Gastrocnemius medialis (tissue), 4 donors: Measurements from ENCODE around the gene BLCAP.

Experiments
- POLR2A ChIP-seq, 2 donors: fragments of 450-650 bp; IDR thresholded peaks; one replicate each; pipeline ENCODE4 v1.6.1; 2017; ENCODE audit warnings: antibody characterized with exemption in 2 of 2, mild to moderate bottlenecking in 2 of 2, moderate library complexity in 2 of 2
- TF ChIP-seq, protein P1 (sequence below), 5 experiments: fragments of 450-650 bp in 3 of 5; fragments of 200-600 bp in 2 of 5; sonication (generic) in 2 of 5; IDR thresholded peaks in 4 of 5; conservative IDR thresholded peaks in 1 of 5; 1 replicate in 4 of 5; 2 replicates in 1 of 5; pipeline ENCODE4 v1.5.1; 2016 to 2019; ENCODE audit warnings: antibody characterized with exemption in 5 of 5, mild to moderate bottlenecking in 3 of 5, moderate library complexity in 3 of 5

DNA sequence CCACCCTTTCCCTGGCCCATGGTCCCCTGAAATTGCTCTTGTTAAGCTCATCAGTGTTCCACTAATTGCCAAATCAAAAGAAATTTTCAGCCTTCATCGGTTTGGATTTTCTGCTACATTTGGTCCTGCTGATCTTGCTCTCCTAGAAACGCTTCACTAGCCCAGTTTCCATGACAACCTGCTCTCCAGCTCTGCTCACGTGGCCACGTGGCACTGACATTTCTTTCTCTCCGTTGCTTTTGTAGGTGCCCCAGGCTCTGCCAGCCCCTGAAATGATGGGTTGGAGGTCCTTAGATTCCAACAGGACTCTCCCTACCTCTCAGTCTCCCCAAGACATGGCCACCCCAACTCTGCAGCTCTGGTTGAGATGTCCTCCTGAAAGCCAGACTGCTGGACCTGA lies 52.4 kb downstream of the BLCAP start:
- TF ChIP-seq, protein P1, sequence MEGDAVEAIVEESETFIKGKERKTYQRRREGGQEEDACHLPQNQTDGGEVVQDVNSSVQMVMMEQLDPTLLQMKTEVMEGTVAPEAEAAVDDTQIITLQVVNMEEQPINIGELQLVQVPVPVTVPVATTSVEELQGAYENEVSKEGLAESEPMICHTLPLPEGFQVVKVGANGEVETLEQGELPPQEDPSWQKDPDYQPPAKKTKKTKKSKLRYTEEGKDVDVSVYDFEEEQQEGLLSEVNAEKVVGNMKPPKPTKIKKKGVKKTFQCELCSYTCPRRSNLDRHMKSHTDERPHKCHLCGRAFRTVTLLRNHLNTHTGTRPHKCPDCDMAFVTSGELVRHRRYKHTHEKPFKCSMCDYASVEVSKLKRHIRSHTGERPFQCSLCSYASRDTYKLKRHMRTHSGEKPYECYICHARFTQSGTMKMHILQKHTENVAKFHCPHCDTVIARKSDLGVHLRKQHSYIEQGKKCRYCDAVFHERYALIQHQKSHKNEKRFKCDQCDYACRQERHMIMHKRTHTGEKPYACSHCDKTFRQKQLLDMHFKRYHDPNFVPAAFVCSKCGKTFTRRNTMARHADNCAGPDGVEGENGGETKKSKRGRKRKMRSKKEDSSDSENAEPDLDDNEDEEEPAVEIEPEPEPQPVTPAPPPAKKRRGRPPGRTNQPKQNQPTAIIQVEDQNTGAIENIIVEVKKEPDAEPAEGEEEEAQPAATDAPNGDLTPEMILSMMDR (IDR thresholded peaks at IDR 0.05 in 4 of 5, conservative IDR thresholded peaks at IDR 0.05 in 1 of 5), result no peak
- TF ChIP-seq POLR2A (IDR thresholded peaks at IDR 0.05), result no peak
